Measurements from ENCODE around the gene MAN1C1. TPM values are rescaled to one million over a fixed set of nuclear protein-coding genes. Genes with fewer than 3 reads are reported as not detected.
"Not testable (repeated sequence)": the region's sequence is repeated elsewhere in the genome, so short reads cannot be mapped to it uniquely, and the experiment has no call there.

Gene MAN1C1
- total RNA-seq, 1 experiment from 2014 or later = 9.3 TPM

DNA sequence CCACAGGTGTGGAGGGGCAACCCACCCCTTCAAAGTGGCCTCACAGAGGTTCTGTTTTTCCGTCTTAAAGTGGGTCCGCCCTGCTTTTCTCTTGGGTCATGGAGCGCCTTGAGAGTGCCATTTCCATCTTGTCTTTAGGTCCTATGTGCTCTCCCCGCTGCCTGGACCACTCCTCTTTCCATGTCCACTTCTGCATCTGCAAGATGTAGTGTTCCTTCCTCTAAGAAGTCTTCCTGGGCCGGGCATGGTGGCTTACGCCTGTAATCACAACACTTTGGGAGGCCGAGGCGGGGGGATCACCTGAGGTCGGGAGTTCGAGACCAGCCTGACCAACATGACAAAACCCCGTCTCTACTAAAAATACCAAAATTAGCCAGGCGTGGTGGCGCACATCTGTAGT, 27.8 kb upstream of the MAN1C1 start:
- not testable (repeated sequence) for H3K56ac ChIP-seq (ENCODE audit: insufficient read length, low read depth, low read length); H3K4ac ChIP-seq (ENCODE audit: low read depth, low read length); H2BK5ac ChIP-seq (ENCODE audit: insufficient read length, low read length); H3K9me3 Mint-ChIP-seq; H2BK120ac ChIP-seq (ENCODE audit: low read depth, low read length, poor library complexity, severe bottlenecking); H3K79me2 ChIP-seq (ENCODE audit: insufficient read depth, low read length); H4K91ac ChIP-seq (ENCODE audit: insufficient read length, low read depth, low read length); H3K9ac ChIP-seq (ENCODE audit: extremely low read depth, insufficient read length, low read length); H3K36me3 Mint-ChIP-seq (ENCODE audit: insufficient read depth in 1 of 3, low read depth in 3 of 3); H3K27me3 Mint-ChIP-seq (ENCODE audit: low read depth); H3K23ac ChIP-seq (ENCODE audit: insufficient read length, low read depth, low read length); H4K8ac ChIP-seq (replicated peaks; ENCODE audit: insufficient read length, low read depth, low read length); DNase-seq; H2BK12ac ChIP-seq (ENCODE audit: insufficient read length, low read depth, low read length); H3T11ph ChIP-seq (ENCODE audit: low read length); H4K5ac ChIP-seq (ENCODE audit: insufficient read length, low read depth, low read length); H3K27me3 ChIP-seq (ENCODE audit: insufficient read depth, low read length); H3K14ac ChIP-seq (ENCODE audit: insufficient read depth, low read length); H2BK20ac ChIP-seq (ENCODE audit: low read depth, low read length, poor library complexity, severe bottlenecking); H4K20me1 ChIP-seq (ENCODE audit: control insufficient read depth, insufficient read depth, insufficient read length); H2BK15ac ChIP-seq (ENCODE audit: low read depth, low read length); H3K27ac ChIP-seq (ENCODE audit: insufficient read length, low read depth, low read length); H2AFZ ChIP-seq (ENCODE audit: low read length); H3K9me3 ChIP-seq (ENCODE audit: control insufficient read depth, low read depth, low read length); H3K18ac ChIP-seq (ENCODE audit: insufficient read length, low read depth, low read length); H3K4me2 ChIP-seq (ENCODE audit: insufficient read depth, insufficient read length, low read length); H3K23me2 ChIP-seq (ENCODE audit: insufficient read length, low read depth, low read length, poor library complexity, severe bottlenecking); H2AK5ac ChIP-seq (ENCODE audit: insufficient read length, low read length); H3K79me1 ChIP-seq (ENCODE audit: insufficient read depth, low read depth, low read length, poor library complexity, severe bottlenecking)
- H3K4me1 ChIP-seq (ENCODE audit: insufficient read depth, low read length) = peaks cover 12% of the 10 kb centered on the region; the same call in 1 of the 2 replicates
- Mint-ChIP-seq H3K27ac (peak overlapping the region; percentile 64 to 92 (median 73); a peak in 5 of 7 replicates), H3K4me1 (peaks cover 43 to 46% of the 10 kb centered on the region in 2 experiments), H3K4me3 (peak overlapping the region; percentile 19 to 43; a peak in 2 of 5 replicates)
- WGBS (ENCODE audit: extremely low coverage, insufficient read length, low lambda C conversion rate) = no CpG with 5 or more reads among the region's 13 CpGs
